HepG2 (cell line): ENCODE data around the gene PDE3B. TPM values are rescaled to one million over a fixed set of nuclear protein-coding genes. Genes with fewer than 3 reads are reported as not detected.
"Not testable (repeated sequence)": the region's sequence is repeated elsewhere in the genome, so short reads cannot be mapped to it uniquely, and the experiment has no call there.

Experiments used
- ATAC-seq: fragments of 200-7000 bp; cut with Tn5 transposase; 3 replicates; pipeline ENCODE4 v1.9.1; 2020; ENCODE audit warnings: mild to moderate bottlenecking, moderate library complexity
- BruUV-seq: library from RNA; stranded (reverse); fragments of 400-500 nt; replicated peaks from 2 replicates; lab custom pipeline; 2021; lab: Mats Ljungman, UMichigan
- CTCF ChIA-PET: fragments of 300-600 bp; formaldehyde crosslinking; extraction: SDS; loops from one replicate; lab custom pipeline; 2021; ENCODE audit warnings: low total read pairs, inconsistent platforms, low intra/inter-chr PET ratio; lab: Yijun Ruan, JAX
- POLR2A ChIA-PET: fragments of 350-600 bp; sonication (Branson Sonifier 250); formaldehyde crosslinking; loops from one replicate; lab custom pipeline; 2020; ENCODE audit warnings: antibody characterized with exemption, inconsistent platforms; lab: Yijun Ruan, JAX
- DNase-seq: peaks from one replicate; pipeline ENCODE4 v3.0.0-alpha.2; 2015; ENCODE audit warnings: low spot score
- FAIRE-seq: peaks from 3 replicates; lab custom pipeline; 2011; peaks lifted over from hg19 to GRCh38; lab: Jason Lieb, UNC
- H2AFZ ChIP-seq: one replicate; pipeline ENCODE4 v1.6.1; 2011; ENCODE audit warnings: low read length, inconsistent platforms
- H3K27ac ChIP-seq: fragments of 300-600 bp; 3 replicates; pipeline ENCODE4 v1.8.0; 2011; ENCODE audit warnings: mixed run types, mild to moderate bottlenecking, mixed read lengths, low read length, inconsistent platforms; ENCODE audit not compliant: insufficient read depth; ENCODE audit errors: extremely low read length
- H3K27me3 ChIP-seq, 2 experiments: fragments of 200-600 bp in 1 of 2; 2 replicates in 1 of 2; 3 replicates in 1 of 2; pipeline versions ENCODE4 v1.6.0 to v1.8.0; 2011; ENCODE audit warnings: low read length in 2 of 2, mild to moderate bottlenecking in 2 of 2, moderate library complexity in 2 of 2, inconsistent platforms in 1 of 2; ENCODE audit not compliant: insufficient read depth in 2 of 2, control insufficient read depth in 1 of 2
- H3K36me3 ChIP-seq, 2 experiments: fragments of 200-600 bp in 1 of 2; replicated peaks in 1 of 2; 2 replicates in 1 of 2; 3 replicates in 1 of 2; pipeline versions ENCODE4 v1.5.1 to v1.8.0; 2011; ENCODE audit warnings: low read length in 2 of 2, inconsistent platforms in 1 of 2; ENCODE audit not compliant: insufficient read depth in 2 of 2, control insufficient read depth in 1 of 2
- H3K4me1 ChIP-seq: 2 replicates; pipeline ENCODE4 v1.5.1; 2012; ENCODE audit warnings: low read length, inconsistent platforms; ENCODE audit not compliant: insufficient read depth
- H3K4me2 ChIP-seq: 2 replicates; pipeline ENCODE4 v1.6.0; 2011; ENCODE audit warnings: low read depth, low read length, inconsistent platforms
- H3K4me3 ChIP-seq, 3 experiments: fragments of 200-600 bp in 1 of 3; sonication (generic), shearing (Covaris generic) in 1 of 3; replicated peaks in 1 of 3; 2 replicates each; pipeline ENCODE4 v1.5.1; 2011 to 2016; ENCODE audit warnings: low read length in 3 of 3, inconsistent platforms in 2 of 3, low read depth in 2 of 3, mild to moderate bottlenecking in 2 of 3, control low read depth in 1 of 3, mixed read lengths in 1 of 3; ENCODE audit not compliant: insufficient read depth in 1 of 3
- H3K79me2 ChIP-seq: one replicate; pipeline ENCODE4 v1.6.1; 2011; ENCODE audit warnings: low read length, inconsistent platforms; ENCODE audit not compliant: insufficient read depth
- H3K9ac ChIP-seq: 2 replicates; pipeline ENCODE4 v1.6.0; 2011; ENCODE audit warnings: mild to moderate bottlenecking, low read depth, low read length, inconsistent platforms; ENCODE audit not compliant: insufficient read depth
- H3K9me3 ChIP-seq: 2 replicates; pipeline ENCODE4 v1.5.1; 2012; ENCODE audit warnings: mild to moderate bottlenecking, low read length
- H4K20me1 ChIP-seq: 2 replicates; pipeline ENCODE4 v1.6.0; 2011; ENCODE audit warnings: inconsistent platforms, mild to moderate bottlenecking, low read length, moderate library complexity; ENCODE audit not compliant: insufficient read depth
- ASH2L ChIP-seq: fragments of 300-600, 200-600 bp; sonication (generic); IDR thresholded peaks from 2 replicates; pipeline ENCODE4 v1.7.0; 2017; ENCODE audit warnings: low read depth, mild to moderate bottlenecking, moderate library complexity, mixed read lengths, low read length; ENCODE audit not compliant: insufficient read length
- HOXA5 ChIP-seq: sonication (generic); formaldehyde crosslinking; IDR thresholded peaks from 2 replicates; pipeline ENCODE4 v1.4.0; 2020; ENCODE audit warnings: missing genetic modification reagents
- KAT7 ChIP-seq: IDR thresholded peaks from 2 replicates; pipeline ENCODE4 v1.6.1; 2018; ENCODE audit warnings: borderline replicate concordance, missing compliant biosample characterization
- RFXAP ChIP-seq: sonication (generic); formaldehyde crosslinking; IDR thresholded peaks from 2 replicates; pipeline ENCODE4 v1.4.0; 2020; ENCODE audit warnings: missing genetic modification reagents, borderline replicate concordance
- ZFP90 ChIP-seq: sonication (generic); formaldehyde crosslinking; IDR thresholded peaks from 2 replicates; pipeline ENCODE4 v1.8.0; 2022; ENCODE audit warnings: missing genetic modification reagents, mild to moderate bottlenecking, inconsistent platforms, borderline replicate concordance
- ZMYM4 ChIP-seq: sonication (generic); formaldehyde crosslinking; IDR thresholded peaks from 2 replicates; pipeline ENCODE4 v1.8.1; 2023; ENCODE audit warnings: mild to moderate bottlenecking, missing genetic modification reagents
- ZNF232 ChIP-seq: sonication (generic); formaldehyde crosslinking; IDR thresholded peaks from 2 replicates; pipeline ENCODE4 v1.4.0; 2020; ENCODE audit warnings: missing genetic modification reagents, borderline replicate concordance
- ZNF644 ChIP-seq: IDR thresholded peaks from 2 replicates; pipeline ENCODE4 v1.6.1; 2016; ENCODE audit warnings: low read depth
- ZNF703 ChIP-seq: sonication (generic); formaldehyde crosslinking; IDR thresholded peaks from 2 replicates; pipeline ENCODE4 v1.5.1; 2020; ENCODE audit warnings: missing genetic modification reagents, mild to moderate bottlenecking, moderate library complexity, borderline replicate concordance
- ZNF746 ChIP-seq: sonication (generic); formaldehyde crosslinking; IDR thresholded peaks from 2 replicates; pipeline ENCODE4 v1.8.0; 2022; ENCODE audit warnings: mild to moderate bottlenecking, missing genetic modification reagents
- ZNF790 ChIP-seq: sonication (generic); formaldehyde crosslinking; IDR thresholded peaks from 2 replicates; pipeline ENCODE4 v1.8.0; 2022; ENCODE audit warnings: missing genetic modification reagents, mild to moderate bottlenecking, borderline replicate concordance
- WGBS: methylation state at CpG from one replicate; pipeline ENCODE4 v1.1.6; 2017; ENCODE audit warnings: low lambda C conversion rate; 5-methylcytosine and 5-hydroxymethylcytosine counted together
- in situ Hi-C: cut with HindIII; loops from 2 replicates; pipeline ENCODE4 v1.10.0; 2017; ENCODE audit warnings: low pct_unique_long_range_greater_than_20kb; ENCODE audit not compliant: extremely low pct_ligation_motif_present
- intact Hi-C: fragments of 100-400 bp; cut with micrococcal nuclease; formaldehyde crosslinking; loops from one replicate; pipeline ENCODE4 v1.10.0; 2022; ENCODE audit not compliant: unreplicated experiment
- polyA plus RNA-seq, 8 experiments: library from polyadenylated mRNA; depleted of rRNA in 3 of 8; stranded (reverse) in 7 of 8; unstranded in 1 of 8; fragments of >200 nt; fragmentation: Illumina TruSeq in 4 of 8; extraction: Trizol in 4 of 8; gene quantifications; 2 replicates each; pipeline versions ENCODE4 v1.2.1 to v1.2.3, GENCODE V29; 2011 to 2016; ENCODE audit warnings: low read depth in 4 of 8, missing spikeins in 1 of 8, mixed read lengths in 1 of 8; ENCODE audit not compliant: insufficient read depth in 1 of 8
- total RNA-seq, 5 experiments: library from RNA; depleted of rRNA; stranded (reverse); fragments of >200 nt; fragmentation: Illumina TruSeq; extraction: Trizol; gene quantifications; 2 replicates each; pipeline ENCODE4 v1.2.3, GENCODE V29; 2016; ENCODE audit warnings: low read depth in 1 of 5
- TF ChIP-seq, protein P1 (sequence below): sonication (generic); formaldehyde crosslinking; IDR thresholded peaks from 2 replicates; pipeline ENCODE4 v1.5.0; 2020; ENCODE audit warnings: missing genetic modification reagents
- TF ChIP-seq, protein P2 (sequence below): sonication (generic); formaldehyde crosslinking; IDR thresholded peaks from 2 replicates; pipeline ENCODE4 v1.8.1; 2023; ENCODE audit warnings: missing genetic modification reagents, inconsistent platforms, borderline replicate concordance
- TF ChIP-seq, protein P3 (sequence below): sonication (generic); formaldehyde crosslinking; IDR thresholded peaks from 2 replicates; pipeline ENCODE4 v1.8.1; 2023; ENCODE audit warnings: mild to moderate bottlenecking, moderate library complexity, missing genetic modification reagents
- TF ChIP-seq, protein P4 (sequence below): sonication (generic); formaldehyde crosslinking; IDR thresholded peaks from 2 replicates; pipeline ENCODE4 v1.4.0; 2020; ENCODE audit warnings: missing genetic modification reagents
- TF ChIP-seq, protein P5 (sequence below): sonication (generic); formaldehyde crosslinking; IDR thresholded peaks from 2 replicates; pipeline ENCODE4 v1.9.0; 2021; ENCODE audit warnings: missing genetic modification reagents, mild to moderate bottlenecking, borderline replicate concordance
- TF ChIP-seq, protein P6 (sequence below): sonication (generic); formaldehyde crosslinking; IDR thresholded peaks from 2 replicates; pipeline ENCODE4 v1.8.0; 2023; ENCODE audit warnings: mild to moderate bottlenecking, missing genetic modification reagents

Gene PDE3B
- total and polyA plus RNA-seq, 2 of the 13 experiments (the other 11 are each of a cell fraction or from before 2014, with no cell fraction given): 14.1 to 26.5 TPM

DNA sequence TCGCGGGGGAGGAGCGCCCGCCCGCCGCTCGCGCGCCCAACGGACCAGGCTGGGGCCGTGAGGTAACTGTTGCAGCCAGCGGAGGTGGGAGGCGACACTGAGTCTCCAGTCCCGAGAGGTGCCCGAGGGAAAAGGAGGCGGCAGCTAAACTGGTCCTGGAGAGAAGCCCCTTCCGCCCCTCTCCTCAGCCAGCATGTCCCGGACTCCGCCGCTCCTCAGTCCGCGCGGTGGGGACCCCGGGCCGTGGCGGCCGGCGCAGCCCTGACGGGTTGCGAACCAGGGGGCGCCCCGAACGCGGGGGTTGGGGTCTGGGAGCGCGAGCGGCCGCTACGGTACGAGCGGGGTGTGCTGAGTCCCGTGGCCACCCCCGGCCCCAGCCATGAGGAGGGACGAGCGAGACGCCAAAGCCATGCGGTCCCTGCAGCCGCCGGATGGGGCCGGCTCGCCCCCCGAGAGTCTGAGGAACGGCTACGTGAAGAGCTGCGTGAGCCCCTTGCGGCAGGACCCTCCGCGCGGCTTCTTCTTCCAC lies at the start of gene PDE3B (continued):
- TF ChIP-seq, protein P1, sequence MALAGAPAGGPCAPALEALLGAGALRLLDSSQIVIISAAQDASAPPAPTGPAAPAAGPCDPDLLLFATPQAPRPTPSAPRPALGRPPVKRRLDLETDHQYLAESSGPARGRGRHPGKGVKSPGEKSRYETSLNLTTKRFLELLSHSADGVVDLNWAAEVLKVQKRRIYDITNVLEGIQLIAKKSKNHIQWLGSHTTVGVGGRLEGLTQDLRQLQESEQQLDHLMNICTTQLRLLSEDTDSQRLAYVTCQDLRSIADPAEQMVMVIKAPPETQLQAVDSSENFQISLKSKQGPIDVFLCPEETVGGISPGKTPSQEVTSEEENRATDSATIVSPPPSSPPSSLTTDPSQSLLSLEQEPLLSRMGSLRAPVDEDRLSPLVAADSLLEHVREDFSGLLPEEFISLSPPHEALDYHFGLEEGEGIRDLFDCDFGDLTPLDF: peak; percentile 27; the same call in 1 of the 2 replicates
- TF ChIP-seq ZNF790 (CRISPR knock-in tag) (peak; percentile 38; the same call in 1 of the 2 replicates), KAT7 (peak; percentile 81; the same call in 1 of the 2 replicates), HOXA5 (CRISPR knock-in tag) (0 out of 2 replicates have a peak, but pooled peaks have one; percentile 72), ZNF644 (CRISPR knock-in tag) (no peak), ZFP90 (CRISPR knock-in tag) (peak; percentile 78), ZNF232 (CRISPR knock-in tag) (peak; percentile 9; the same call in 1 of the 2 replicates), ASH2L (peak; percentile 64), ZNF746 (CRISPR knock-in tag) (peak; percentile 12), ZMYM4 (CRISPR knock-in tag) (peak; percentile 74), ZNF703 (CRISPR knock-in tag) (no peak; the same call in 1 of the 2 replicates), RFXAP (0 out of 2 replicates have a peak, but pooled peaks have one; percentile 39)
- TF ChIP-seq, protein P2, sequence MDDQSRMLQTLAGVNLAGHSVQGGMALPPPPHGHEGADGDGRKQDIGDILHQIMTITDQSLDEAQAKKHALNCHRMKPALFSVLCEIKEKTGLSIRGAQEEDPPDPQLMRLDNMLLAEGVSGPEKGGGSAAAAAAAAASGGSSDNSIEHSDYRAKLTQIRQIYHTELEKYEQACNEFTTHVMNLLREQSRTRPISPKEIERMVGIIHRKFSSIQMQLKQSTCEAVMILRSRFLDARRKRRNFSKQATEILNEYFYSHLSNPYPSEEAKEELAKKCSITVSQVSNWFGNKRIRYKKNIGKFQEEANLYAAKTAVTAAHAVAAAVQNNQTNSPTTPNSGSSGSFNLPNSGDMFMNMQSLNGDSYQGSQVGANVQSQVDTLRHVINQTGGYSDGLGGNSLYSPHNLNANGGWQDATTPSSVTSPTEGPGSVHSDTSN: no peak
- TF ChIP-seq, protein P3, sequence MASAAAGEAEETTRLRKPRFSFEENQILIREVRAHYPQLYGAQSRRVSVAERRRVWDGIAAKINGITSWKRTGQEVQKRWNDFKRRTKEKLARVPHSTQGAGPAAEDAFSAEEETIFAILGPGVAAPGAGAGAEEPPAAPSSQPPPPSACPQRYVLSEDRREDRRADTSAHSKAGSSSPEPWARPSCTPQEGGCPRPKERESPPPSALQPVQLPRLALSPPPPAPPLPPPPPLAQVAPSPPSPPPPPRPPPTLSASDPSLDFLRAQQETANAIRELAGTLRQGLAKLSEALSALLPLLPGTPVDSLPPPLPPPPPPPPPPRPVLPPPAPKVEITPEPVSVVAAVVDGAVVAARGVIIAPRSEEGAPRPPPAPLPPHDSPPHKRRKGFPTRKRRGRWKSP: peak; percentile 90
- TF ChIP-seq, protein P4, sequence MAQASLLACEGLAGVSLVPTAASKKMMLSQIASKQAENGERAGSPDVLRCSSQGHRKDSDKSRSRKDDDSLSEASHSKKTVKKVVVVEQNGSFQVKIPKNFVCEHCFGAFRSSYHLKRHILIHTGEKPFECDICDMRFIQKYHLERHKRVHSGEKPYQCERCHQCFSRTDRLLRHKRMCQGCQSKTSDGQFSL (CRISPR knock-in tag): peak; percentile 55; the same call in 1 of the 2 replicates
- TF ChIP-seq, protein P5, sequence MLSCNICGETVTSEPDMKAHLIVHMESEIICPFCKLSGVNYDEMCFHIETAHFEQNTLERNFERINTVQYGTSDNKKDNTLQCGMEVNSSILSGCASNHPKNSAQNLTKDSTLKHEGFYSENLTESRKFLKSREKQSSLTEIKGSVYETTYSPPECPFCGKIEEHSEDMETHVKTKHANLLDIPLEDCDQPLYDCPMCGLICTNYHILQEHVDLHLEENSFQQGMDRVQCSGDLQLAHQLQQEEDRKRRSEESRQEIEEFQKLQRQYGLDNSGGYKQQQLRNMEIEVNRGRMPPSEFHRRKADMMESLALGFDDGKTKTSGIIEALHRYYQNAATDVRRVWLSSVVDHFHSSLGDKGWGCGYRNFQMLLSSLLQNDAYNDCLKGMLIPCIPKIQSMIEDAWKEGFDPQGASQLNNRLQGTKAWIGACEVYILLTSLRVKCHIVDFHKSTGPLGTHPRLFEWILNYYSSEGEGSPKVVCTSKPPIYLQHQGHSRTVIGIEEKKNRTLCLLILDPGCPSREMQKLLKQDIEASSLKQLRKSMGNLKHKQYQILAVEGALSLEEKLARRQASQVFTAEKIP: no peak
- TF ChIP-seq, protein P6, sequence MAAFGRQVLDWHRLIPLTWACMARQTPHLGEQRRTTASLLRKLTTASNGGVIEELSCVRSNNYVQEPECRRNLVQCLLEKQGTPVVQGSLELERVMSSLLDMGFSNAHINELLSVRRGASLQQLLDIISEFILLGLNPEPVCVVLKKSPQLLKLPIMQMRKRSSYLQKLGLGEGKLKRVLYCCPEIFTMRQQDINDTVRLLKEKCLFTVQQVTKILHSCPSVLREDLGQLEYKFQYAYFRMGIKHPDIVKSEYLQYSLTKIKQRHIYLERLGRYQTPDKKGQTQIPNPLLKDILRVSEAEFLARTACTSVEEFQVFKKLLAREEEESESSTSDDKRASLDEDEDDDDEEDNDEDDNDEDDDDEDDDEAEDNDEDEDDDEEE (CRISPR knock-in tag): peak; percentile 92; the same call in 1 of the 2 replicates
- TF ChIP-seq, all 625 proteins: peak for 144

DNA sequence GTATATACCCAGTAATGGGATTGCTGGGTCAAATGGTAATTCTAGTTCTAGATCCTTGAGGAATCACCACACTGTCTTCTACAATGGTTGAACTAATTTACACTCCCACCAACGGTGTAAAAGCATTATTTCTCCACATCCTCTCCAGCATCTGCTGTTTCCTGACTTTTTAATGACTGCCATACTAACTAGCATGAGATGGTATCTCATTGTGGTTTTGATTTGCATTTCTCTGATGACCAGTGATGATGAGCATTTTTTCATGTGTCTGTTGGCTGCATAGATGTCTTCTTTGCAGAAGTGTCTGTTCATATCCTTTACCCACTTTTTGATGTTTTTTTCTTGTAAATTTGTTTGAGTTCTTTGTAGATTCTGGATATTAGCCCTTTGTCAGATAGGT lies 48.3 kb upstream of the PDE3B start:
- H3K36me3 ChIP-seq, CTCF ChIA-PET, H3K4me1 ChIP-seq, ATAC-seq, H3K4me3 ChIP-seq, H3K4me2 ChIP-seq, in situ Hi-C loops, DNase-seq, H4K20me1 ChIP-seq, H3K9me3 ChIP-seq, H3K27ac ChIP-seq, POLR2A ChIA-PET, BruUV-seq, H3K9ac ChIP-seq, H3K27me3 ChIP-seq, H2AFZ ChIP-seq, H3K79me2 ChIP-seq, intact Hi-C loops, FAIRE-seq: not testable (repeated sequence)
- WGBS: 100% methylated on average over 1 of the region's 1 CpG
